ENCODE measurements around the gene CRCP. TPM values are rescaled to one million over a fixed set of nuclear protein-coding genes. Genes with fewer than 3 reads are reported as not detected.
"Not testable (repeated sequence)": the region's sequence is repeated elsewhere in the genome, so short reads cannot be mapped to it uniquely, and the experiment has no call there.

Gene CRCP
- total RNA-seq, 1 donor from 2014 or later, result 26.8 TPM

GRCh38 chr7:66170309-66171231 is 55.9 kb downstream of the CRCP start:
- H3K27me3 ChIP-seq (ENCODE audit: insufficient read depth, low read length), result no peaks in the 10 kb centered on the region
- H4K20me1 ChIP-seq (ENCODE audit: insufficient read depth, low read length), result no peaks in the 10 kb centered on the region
- H3K4me3 ChIP-seq (ENCODE audit: insufficient read depth, low read depth, low read length), result no peak overlapping the region
- peaks cover 2% of the 10 kb centered on the region for H3K9me3 Mint-ChIP-seq (ENCODE audit: unreplicated experiment)
- no peaks in the 10 kb centered on the region for H3K36me3 ChIP-seq (ENCODE audit: insufficient read depth, low read length)
- H3K27ac ChIP-seq (ENCODE audit: low read depth, low read length), result no peak overlapping the region
- H3K9ac ChIP-seq (ENCODE audit: low read length), result no peak overlapping the region
- no peak overlapping the region for H3K4me2 ChIP-seq (ENCODE audit: low read length)
- no peak overlapping the region for H3K27ac Mint-ChIP-seq (ENCODE audit: unreplicated experiment)
- H3K36me3 Mint-ChIP-seq (ENCODE audit: low read depth, unreplicated experiment), result no peaks in the 10 kb centered on the region
- H3K4me3 Mint-ChIP-seq (ENCODE audit: unreplicated experiment), result no peak overlapping the region
- no peaks in the 10 kb centered on the region for H3K79me2 ChIP-seq (ENCODE audit: insufficient read depth, low read length)
- DNase-seq (ENCODE audit: low read depth) (no peak), FAIRE-seq (no peak)
- H3K27me3 Mint-ChIP-seq (ENCODE audit: low read depth, unreplicated experiment), result no peaks in the 10 kb centered on the region
- TF ChIP-seq EZH2 (IDR thresholded peaks at IDR 0.05; ENCODE audit: insufficient read depth, low read length) (no peak), CTCF (IDR thresholded peaks at IDR 0.05; ENCODE audit: insufficient read depth, low read depth, low read length) (no peak)
- H3K4me1 Mint-ChIP-seq (ENCODE audit: low read depth, unreplicated experiment), result peaks cover 5% of the 10 kb centered on the region
- no peaks in the 10 kb centered on the region for H3K9me3 ChIP-seq (ENCODE audit: insufficient read depth, low read depth, low read length)
- H3K4me1 ChIP-seq (ENCODE audit: insufficient read depth, low read length), result no peaks in the 10 kb centered on the region
- no peak overlapping the region for H2AFZ ChIP-seq (ENCODE audit: low read depth, low read length)

DNA sequence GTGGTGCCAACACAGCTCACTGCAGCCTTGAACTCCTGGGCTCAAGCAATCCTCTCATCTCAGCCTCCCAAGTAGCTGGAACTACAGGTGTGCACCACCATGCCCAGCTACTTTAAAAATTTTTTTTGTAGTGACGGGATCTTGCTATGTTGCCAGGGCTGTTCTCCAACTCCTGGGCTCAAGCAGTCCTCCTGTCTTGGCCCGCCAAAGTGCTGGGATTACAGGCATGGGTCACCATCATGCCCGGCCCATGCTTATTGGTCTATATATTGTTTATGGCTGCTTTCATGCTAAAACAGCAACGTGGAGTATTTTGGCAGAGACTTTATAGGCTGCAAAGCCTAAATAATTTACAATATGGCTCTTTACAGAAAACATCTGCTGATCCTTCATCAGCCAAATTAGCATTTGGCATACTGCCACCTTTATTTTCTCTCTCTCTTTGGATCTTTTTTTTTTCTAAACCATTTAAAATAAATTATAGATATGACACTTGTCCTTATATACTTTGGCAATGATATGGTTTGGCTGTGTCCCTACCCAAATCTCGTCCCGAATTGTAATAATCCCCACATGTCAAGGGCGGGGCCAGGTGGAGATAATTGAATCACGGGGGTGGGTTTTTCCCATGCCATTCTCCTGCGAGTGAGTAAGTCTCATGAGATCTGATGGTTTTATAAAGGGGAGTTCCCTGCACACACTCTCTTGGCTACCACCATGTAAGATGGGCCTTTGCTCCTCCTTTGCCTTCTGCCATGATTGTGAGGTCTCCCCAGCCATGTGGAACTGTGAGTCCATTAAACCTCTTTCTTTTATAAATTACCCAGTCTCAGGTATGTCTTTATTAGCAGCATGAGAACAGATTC is 58.1 kb downstream of the CRCP start:
- not testable (repeated sequence) for DNase-seq (ENCODE audit: low read depth); H3K4me3 ChIP-seq (ENCODE audit: insufficient read depth, low read depth, low read length); H3K27me3 Mint-ChIP-seq (ENCODE audit: low read depth, unreplicated experiment); H3K9me3 Mint-ChIP-seq (ENCODE audit: unreplicated experiment); H2AFZ ChIP-seq (ENCODE audit: low read depth, low read length); H3K79me2 ChIP-seq (ENCODE audit: insufficient read depth, low read length); H3K27ac ChIP-seq (ENCODE audit: low read depth, low read length); H4K20me1 ChIP-seq (ENCODE audit: insufficient read depth, low read length); H3K27me3 ChIP-seq (ENCODE audit: insufficient read depth, low read length); H3K4me1 Mint-ChIP-seq (ENCODE audit: low read depth, unreplicated experiment); H3K27ac Mint-ChIP-seq (ENCODE audit: unreplicated experiment); H3K4me3 Mint-ChIP-seq (ENCODE audit: unreplicated experiment); FAIRE-seq; H3K9me3 ChIP-seq (ENCODE audit: insufficient read depth, low read depth, low read length); H3K4me1 ChIP-seq (ENCODE audit: insufficient read depth, low read length); H3K9ac ChIP-seq (ENCODE audit: low read length); H3K36me3 ChIP-seq (ENCODE audit: insufficient read depth, low read length); H3K4me2 ChIP-seq (ENCODE audit: low read length); H3K36me3 Mint-ChIP-seq (ENCODE audit: low read depth, unreplicated experiment)

GRCh38 chr7:66173856-66174255 is 59.2 kb downstream of the CRCP start:
- FAIRE-seq, result no peak
- TF ChIP-seq EZH2 (IDR thresholded peaks at IDR 0.05; ENCODE audit: insufficient read depth, low read length), result no peak
- TF ChIP-seq CTCF (IDR thresholded peaks at IDR 0.05; ENCODE audit: insufficient read depth, low read depth, low read length), result no peak

DNA sequence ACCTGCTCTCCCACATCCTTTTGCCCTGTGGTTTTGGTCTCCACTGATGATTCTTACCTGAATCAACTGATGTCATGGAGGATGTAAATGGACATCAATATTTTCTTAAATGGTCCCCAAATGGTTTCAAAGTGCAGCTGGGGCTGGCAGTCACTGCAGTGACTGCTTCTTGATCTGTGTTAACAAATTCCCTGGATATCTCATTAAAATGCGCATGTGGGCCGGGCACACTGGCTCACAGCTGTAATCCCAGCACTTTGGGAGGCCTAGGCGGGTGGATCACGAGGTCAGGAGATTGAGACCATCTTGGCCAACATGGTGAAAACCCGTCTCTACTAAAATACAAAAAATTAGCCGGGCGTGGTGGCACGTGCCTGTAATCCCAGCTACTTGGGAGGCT is 60.4 kb downstream of the CRCP start:
- FAIRE-seq; H3K27me3 ChIP-seq (ENCODE audit: insufficient read depth, low read length): not testable (repeated sequence)

More at GRCh38 chr7:66173856-66174255, 59.2 kb downstream of the CRCP start:
- no peak overlapping the region for H2AFZ ChIP-seq (ENCODE audit: low read depth, low read length)
- no peaks in the 10 kb centered on the region for H3K4me1 ChIP-seq (ENCODE audit: insufficient read depth, low read length)
- H3K79me2 ChIP-seq (ENCODE audit: insufficient read depth, low read length), result no peaks in the 10 kb centered on the region
- H3K4me2 ChIP-seq (ENCODE audit: low read length), result no peak overlapping the region
- peaks cover 2% of the 10 kb centered on the region for H3K9me3 Mint-ChIP-seq (ENCODE audit: unreplicated experiment)
- no peak overlapping the region for H3K27ac Mint-ChIP-seq (ENCODE audit: unreplicated experiment)
- no peak for DNase-seq (ENCODE audit: low read depth)
- H3K27me3 ChIP-seq (ENCODE audit: insufficient read depth, low read length), result no peaks in the 10 kb centered on the region
- no peak overlapping the region for H3K27ac ChIP-seq (ENCODE audit: low read depth, low read length)
- H3K9ac ChIP-seq (ENCODE audit: low read length), result no peak overlapping the region
- no peak overlapping the region for H3K4me3 ChIP-seq (ENCODE audit: insufficient read depth, low read depth, low read length)
- H3K36me3 Mint-ChIP-seq (ENCODE audit: low read depth, unreplicated experiment), result no peaks in the 10 kb centered on the region
- H3K27me3 Mint-ChIP-seq (ENCODE audit: low read depth, unreplicated experiment), result no peaks in the 10 kb centered on the region
- H3K36me3 ChIP-seq (ENCODE audit: insufficient read depth, low read length), result no peaks in the 10 kb centered on the region
- peaks cover 4% of the 10 kb centered on the region for H3K9me3 ChIP-seq (ENCODE audit: insufficient read depth, low read depth, low read length)
- H3K4me3 Mint-ChIP-seq (ENCODE audit: unreplicated experiment), result no peak overlapping the region
- no peaks in the 10 kb centered on the region for H4K20me1 ChIP-seq (ENCODE audit: insufficient read depth, low read length)
- H3K4me1 Mint-ChIP-seq (ENCODE audit: low read depth, unreplicated experiment), result peaks cover 5% of the 10 kb centered on the region

More for the DNA sequence above, 60.4 kb downstream of the CRCP start:
- not testable (repeated sequence) for H3K9me3 Mint-ChIP-seq (ENCODE audit: unreplicated experiment); H3K36me3 ChIP-seq (ENCODE audit: insufficient read depth, low read length); H3K9ac ChIP-seq (ENCODE audit: low read length); H3K4me3 ChIP-seq (ENCODE audit: insufficient read depth, low read depth, low read length); H4K20me1 ChIP-seq (ENCODE audit: insufficient read depth, low read length); H3K79me2 ChIP-seq (ENCODE audit: insufficient read depth, low read length); H3K4me2 ChIP-seq (ENCODE audit: low read length); H3K27ac ChIP-seq (ENCODE audit: low read depth, low read length); H2AFZ ChIP-seq (ENCODE audit: low read depth, low read length); H3K4me1 Mint-ChIP-seq (ENCODE audit: low read depth, unreplicated experiment); H3K9me3 ChIP-seq (ENCODE audit: insufficient read depth, low read depth, low read length); H3K27me3 Mint-ChIP-seq (ENCODE audit: low read depth, unreplicated experiment); H3K4me1 ChIP-seq (ENCODE audit: insufficient read depth, low read length); H3K36me3 Mint-ChIP-seq (ENCODE audit: low read depth, unreplicated experiment); H3K27ac Mint-ChIP-seq (ENCODE audit: unreplicated experiment); H3K4me3 Mint-ChIP-seq (ENCODE audit: unreplicated experiment); DNase-seq (ENCODE audit: low read depth)

Measured in astrocyte (in vitro differentiated cells and primary cell).